Measurements from ENCODE around the gene ADGRE3.

DNA sequence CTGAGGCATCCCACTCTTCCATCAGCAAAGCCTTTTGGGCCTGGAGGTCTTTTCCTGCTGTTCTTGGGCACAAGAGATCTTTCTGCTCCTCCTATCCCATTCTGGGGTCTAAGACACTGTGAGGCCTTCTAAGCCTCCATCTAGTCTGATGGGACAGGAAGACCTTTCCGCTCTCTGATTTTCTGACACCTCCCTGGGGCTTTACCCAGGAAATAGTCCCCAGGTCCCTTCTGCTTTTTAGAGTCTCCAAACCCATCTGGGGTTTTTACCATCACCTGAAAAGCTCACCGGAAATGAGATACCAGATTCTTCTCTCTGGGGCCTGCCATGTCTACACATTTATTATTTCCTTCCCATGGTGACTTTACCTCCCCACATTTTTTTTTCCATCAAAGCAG, 70.7 kb downstream of the ADGRE3 start:
- TF ChIP-seq, protein P1, sequence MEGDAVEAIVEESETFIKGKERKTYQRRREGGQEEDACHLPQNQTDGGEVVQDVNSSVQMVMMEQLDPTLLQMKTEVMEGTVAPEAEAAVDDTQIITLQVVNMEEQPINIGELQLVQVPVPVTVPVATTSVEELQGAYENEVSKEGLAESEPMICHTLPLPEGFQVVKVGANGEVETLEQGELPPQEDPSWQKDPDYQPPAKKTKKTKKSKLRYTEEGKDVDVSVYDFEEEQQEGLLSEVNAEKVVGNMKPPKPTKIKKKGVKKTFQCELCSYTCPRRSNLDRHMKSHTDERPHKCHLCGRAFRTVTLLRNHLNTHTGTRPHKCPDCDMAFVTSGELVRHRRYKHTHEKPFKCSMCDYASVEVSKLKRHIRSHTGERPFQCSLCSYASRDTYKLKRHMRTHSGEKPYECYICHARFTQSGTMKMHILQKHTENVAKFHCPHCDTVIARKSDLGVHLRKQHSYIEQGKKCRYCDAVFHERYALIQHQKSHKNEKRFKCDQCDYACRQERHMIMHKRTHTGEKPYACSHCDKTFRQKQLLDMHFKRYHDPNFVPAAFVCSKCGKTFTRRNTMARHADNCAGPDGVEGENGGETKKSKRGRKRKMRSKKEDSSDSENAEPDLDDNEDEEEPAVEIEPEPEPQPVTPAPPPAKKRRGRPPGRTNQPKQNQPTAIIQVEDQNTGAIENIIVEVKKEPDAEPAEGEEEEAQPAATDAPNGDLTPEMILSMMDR (conservative IDR thresholded peaks at IDR 0.05; ENCODE audit: low read length), result no peak
- TF ChIP-seq EZH2phosphoT487 (IDR thresholded peaks at IDR 0.05; ENCODE audit: borderline replicate concordance), result peak; percentile 98

Data from Loucy (cell line).